Measurements from ENCODE around the gene ZNRF2.
"Not testable (repeated sequence)": the region's sequence is repeated elsewhere in the genome, so short reads cannot be mapped to it uniquely, and the experiment has no call there.

The ZNRF2 gene

GRCh38 chr7:30280631-30281030, 3.8 kb upstream of the ZNRF2 start:
- no peak overlapping the region for H3K27ac ChIP-seq
- TF ChIP-seq, protein P1, sequence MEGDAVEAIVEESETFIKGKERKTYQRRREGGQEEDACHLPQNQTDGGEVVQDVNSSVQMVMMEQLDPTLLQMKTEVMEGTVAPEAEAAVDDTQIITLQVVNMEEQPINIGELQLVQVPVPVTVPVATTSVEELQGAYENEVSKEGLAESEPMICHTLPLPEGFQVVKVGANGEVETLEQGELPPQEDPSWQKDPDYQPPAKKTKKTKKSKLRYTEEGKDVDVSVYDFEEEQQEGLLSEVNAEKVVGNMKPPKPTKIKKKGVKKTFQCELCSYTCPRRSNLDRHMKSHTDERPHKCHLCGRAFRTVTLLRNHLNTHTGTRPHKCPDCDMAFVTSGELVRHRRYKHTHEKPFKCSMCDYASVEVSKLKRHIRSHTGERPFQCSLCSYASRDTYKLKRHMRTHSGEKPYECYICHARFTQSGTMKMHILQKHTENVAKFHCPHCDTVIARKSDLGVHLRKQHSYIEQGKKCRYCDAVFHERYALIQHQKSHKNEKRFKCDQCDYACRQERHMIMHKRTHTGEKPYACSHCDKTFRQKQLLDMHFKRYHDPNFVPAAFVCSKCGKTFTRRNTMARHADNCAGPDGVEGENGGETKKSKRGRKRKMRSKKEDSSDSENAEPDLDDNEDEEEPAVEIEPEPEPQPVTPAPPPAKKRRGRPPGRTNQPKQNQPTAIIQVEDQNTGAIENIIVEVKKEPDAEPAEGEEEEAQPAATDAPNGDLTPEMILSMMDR (IDR thresholded peaks at IDR 0.05) = no peak
- no peak for TF ChIP-seq ZFX (IDR thresholded peaks at IDR 0.05; ENCODE audit: borderline replicate concordance)

DNA sequence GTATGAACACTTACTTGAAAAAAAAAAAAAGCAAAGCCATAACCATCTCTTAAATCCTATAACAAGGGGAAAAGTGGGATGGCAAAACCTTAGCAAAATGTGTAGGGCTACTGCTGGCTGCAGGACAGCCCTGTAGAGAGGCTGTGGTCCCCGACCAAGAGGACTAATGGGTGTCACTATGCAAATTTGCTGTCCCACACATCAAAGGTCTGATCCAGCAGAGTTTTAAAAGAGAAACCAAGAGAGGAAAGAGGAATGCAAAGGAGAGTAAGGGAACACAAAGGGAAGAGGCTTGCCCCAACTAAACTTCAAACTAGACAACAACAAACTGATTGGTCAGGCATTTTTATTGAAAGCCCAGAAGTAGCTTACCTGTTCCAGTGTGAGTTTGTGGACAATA, 3.1 kb upstream of the ZNRF2 start:
- TF ChIP-seq, protein P1 (IDR thresholded peaks at IDR 0.05) = no peak
- TF ChIP-seq ZFX (IDR thresholded peaks at IDR 0.05; ENCODE audit: borderline replicate concordance) = no peak
- H3K27ac ChIP-seq = no peak overlapping the region

- H3K27ac ChIP-seq = no peak overlapping the region
- TF ChIP-seq, protein P1 (IDR thresholded peaks at IDR 0.05) = no peak
- TF ChIP-seq ZFX (IDR thresholded peaks at IDR 0.05; ENCODE audit: borderline replicate concordance) = no peak
Measured at GRCh38 chr7:30281791-30282190, 2.6 kb upstream of the ZNRF2 start.

DNA sequence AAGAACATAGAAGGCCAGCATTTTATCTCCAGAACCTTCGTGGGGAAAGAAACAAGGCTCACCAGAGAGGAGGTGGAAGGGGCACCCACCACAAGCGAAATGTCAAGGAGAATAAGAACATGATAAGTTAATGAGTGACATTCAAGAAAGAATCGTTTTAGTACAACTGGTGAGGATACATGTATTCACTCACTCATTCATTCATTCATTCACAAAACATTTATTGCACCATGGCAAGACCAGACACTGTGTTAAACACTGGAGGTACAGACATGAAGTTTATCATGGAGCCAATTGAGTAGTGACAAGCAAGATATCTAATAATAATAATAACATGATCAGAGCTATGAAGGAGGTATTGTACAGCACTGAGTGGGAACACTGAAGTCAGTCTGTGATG, 1.7 kb upstream of the ZNRF2 start:
- TF ChIP-seq ZFX (IDR thresholded peaks at IDR 0.05; ENCODE audit: borderline replicate concordance) = no peak
- TF ChIP-seq, protein P1 (IDR thresholded peaks at IDR 0.05) = no peak
- no peak overlapping the region for H3K27ac ChIP-seq

- TF ChIP-seq, protein P1 (IDR thresholded peaks at IDR 0.05) = peak; percentile 31; the same call in 1 of the 2 replicates
- TF ChIP-seq ZFX (IDR thresholded peaks at IDR 0.05; ENCODE audit: borderline replicate concordance) = no peak
- peak overlapping the region; percentile 78 for H3K27ac ChIP-seq
Measured at GRCh38 chr7:30285067-30285535, 704 bp downstream of the ZNRF2 start.

DNA sequence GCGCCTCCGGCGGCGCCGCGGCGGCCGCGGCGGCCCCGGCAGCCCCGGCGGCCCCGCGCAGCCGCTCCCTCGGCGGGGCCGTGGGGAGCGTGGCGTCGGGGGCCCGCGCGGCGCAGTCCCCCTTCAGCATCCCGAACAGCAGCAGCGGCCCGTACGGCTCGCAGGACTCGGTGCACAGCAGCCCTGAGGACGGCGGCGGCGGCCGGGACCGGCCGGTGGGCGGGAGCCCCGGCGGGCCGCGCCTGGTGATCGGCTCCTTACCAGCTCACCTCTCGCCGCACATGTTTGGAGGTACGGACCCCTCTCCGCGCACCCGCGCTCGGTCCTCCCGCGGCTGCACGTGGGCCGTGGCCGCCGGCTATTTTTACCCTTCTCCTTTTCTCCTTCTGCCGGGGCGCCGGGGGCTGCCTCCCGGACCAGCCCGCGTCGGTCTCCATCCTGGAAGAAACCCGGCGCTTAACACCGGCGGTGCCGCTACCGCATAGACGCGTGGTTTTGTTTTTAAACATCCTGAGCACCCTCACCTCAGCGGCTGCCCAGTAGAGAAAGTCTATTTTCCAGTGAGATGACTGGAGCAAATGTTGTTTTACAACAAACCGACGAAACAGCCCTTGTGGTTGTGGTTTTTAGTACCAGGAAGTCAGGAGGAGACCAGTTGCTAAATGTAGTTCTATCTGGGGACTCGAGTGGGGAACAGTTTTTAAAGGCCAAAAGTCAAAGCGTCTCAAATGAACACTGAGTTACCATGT, 1.3 kb downstream of the ZNRF2 start:
- peak overlapping the region; percentile 78 for H3K27ac ChIP-seq
- TF ChIP-seq, protein P1 (IDR thresholded peaks at IDR 0.05) = no peak
- no peak for TF ChIP-seq ZFX (IDR thresholded peaks at IDR 0.05; ENCODE audit: borderline replicate concordance)

DNA sequence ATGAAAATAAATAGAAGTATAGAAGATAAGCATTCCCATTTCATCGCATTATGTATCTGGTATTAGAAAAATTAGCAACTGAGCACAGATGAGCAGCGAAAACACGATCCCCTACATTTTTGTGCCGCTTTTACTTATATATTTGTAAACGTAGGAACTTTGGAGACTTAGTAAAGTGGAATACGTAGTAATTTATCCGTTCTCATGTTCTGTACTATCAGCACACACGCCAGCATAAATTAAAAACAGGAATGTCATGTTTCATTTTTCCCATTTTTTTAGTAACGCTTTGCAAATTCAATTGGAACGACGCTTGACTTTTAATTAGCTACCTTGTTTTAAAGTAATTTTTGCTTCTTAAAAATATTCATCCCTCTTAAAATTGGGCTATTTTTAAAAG, 2.4 kb downstream of the ZNRF2 start:
- no peak overlapping the region for H3K27ac ChIP-seq
- TF ChIP-seq ZFX (IDR thresholded peaks at IDR 0.05; ENCODE audit: borderline replicate concordance) = no peak
- TF ChIP-seq, protein P1 (IDR thresholded peaks at IDR 0.05) = no peak

GRCh38 chr7:30287625-30288024, 3.2 kb downstream of the ZNRF2 start:
- not testable (repeated sequence) for H3K27ac ChIP-seq

- H3K27ac ChIP-seq = not testable (repeated sequence)
Measured at GRCh38 chr7:30289634-30290033, 5.2 kb downstream of the ZNRF2 start.

- H3K27ac ChIP-seq = not testable (repeated sequence)
Measured at GRCh38 chr7:30290317-30290716, 5.9 kb downstream of the ZNRF2 start.

DNA sequence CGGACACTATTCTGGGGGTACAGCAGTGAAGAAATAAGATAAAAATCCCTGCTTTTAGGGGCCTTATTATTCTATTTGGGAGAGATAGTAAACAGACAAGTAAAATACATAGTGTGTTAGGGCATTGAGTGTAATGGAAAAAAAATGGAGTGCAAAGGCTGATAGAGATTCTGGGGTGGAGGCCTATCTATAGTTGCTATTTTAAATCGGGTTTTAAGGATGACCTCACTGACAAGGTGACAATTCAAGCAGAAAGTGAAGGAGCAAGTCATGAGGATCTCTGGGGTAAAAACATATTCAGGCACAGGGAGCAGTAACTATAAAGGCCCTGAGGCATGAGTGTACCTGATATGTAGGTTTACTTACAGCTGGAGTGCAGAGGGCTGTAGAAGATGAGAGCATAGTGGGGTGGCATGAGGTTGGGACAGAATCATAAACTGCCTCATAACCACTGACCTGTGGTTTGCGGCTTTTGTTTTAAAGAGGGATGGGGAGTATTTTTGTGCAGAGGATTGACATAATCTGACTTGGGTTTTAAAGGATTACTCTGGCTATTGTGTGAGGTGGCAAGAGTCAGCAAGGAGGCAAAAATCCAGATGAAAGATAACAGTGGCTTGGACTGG, 8.1 kb downstream of the ZNRF2 start:
- not testable (repeated sequence) for H3K27ac ChIP-seq
